K562 (cell line): ENCODE measurements around the gene ZNRF2. TPM values are rescaled to one million over a fixed set of nuclear protein-coding genes. Genes with fewer than 3 reads are reported as not detected.

ENCODE experiments used
- ATAC-seq: fragments of 200-7000 bp; cut with Tn5 transposase; 3 replicates; pipeline ENCODE4 v1.9.1; 2020; ENCODE audit warnings: moderate library complexity
- BruUV-seq: library from RNA; stranded (reverse); fragments of 400-500 nt; replicated peaks from 2 replicates; lab custom pipeline; 2021; lab: Mats Ljungman, UMichigan
- CTCF ChIA-PET: fragments of 300-600 bp; formaldehyde crosslinking; extraction: SDS; loops from one replicate; lab custom pipeline; 2021; ENCODE audit warnings: low intra/inter-chr PET ratio; lab: Yijun Ruan, JAX
- POLR2A ChIA-PET: fragments of 300-600, 350-650 bp; sonication (Branson Sonifier 250); formaldehyde crosslinking; extraction: SDS; loops from one replicate; lab custom pipeline; 2021; ENCODE audit warnings: antibody characterized with exemption, inconsistent platforms; lab: Yijun Ruan, JAX
- DNase-seq, 4 experiments: peaks; one replicate each; pipeline versions ENCODE4 v3.0.0 to v3.0.0-alpha.2; 2011 to 2018; ENCODE audit warnings: low spot score in 3 of 4, mixed read lengths in 3 of 4; ENCODE audit errors: extremely low read depth in 1 of 4
- FAIRE-seq: peaks from 2 replicates; lab custom pipeline; 2011; peaks lifted over from hg19 to GRCh38; lab: Jason Lieb, UNC
- H2AFZ ChIP-seq: 2 replicates; pipeline ENCODE4 v1.6.0; 2011; ENCODE audit warnings: low read depth, low read length, control low read depth, inconsistent platforms
- H3K27ac ChIP-seq: fragments of 200-600 bp; 3 replicates; pipeline ENCODE4 v1.8.0; 2011; ENCODE audit warnings: low read depth, mild to moderate bottlenecking, control low read depth, inconsistent platforms, low read length, moderate library complexity, mixed read lengths; ENCODE audit errors: extremely low read depth
- H3K27me3 ChIP-seq, 2 experiments: fragments of 300-600 bp in 1 of 2; 2 replicates in 1 of 2; 3 replicates in 1 of 2; pipeline versions ENCODE4 v1.6.0 to v1.8.0; 2011; ENCODE audit warnings: inconsistent platforms in 2 of 2, low read length in 2 of 2, mild to moderate bottlenecking in 1 of 2, mixed read lengths in 1 of 2, moderate library complexity in 1 of 2; ENCODE audit not compliant: control insufficient read depth in 2 of 2, insufficient read depth in 2 of 2
- H3K36me3 ChIP-seq: fragments of 300-600 bp; 3 replicates; pipeline ENCODE4 v1.8.0; 2011; ENCODE audit warnings: mild to moderate bottlenecking, low read length, inconsistent platforms; ENCODE audit not compliant: control insufficient read depth, insufficient read depth
- H3K4me1 ChIP-seq, 2 experiments: fragments of 200-600 bp in 1 of 2; replicated peaks in 1 of 2; 2 replicates in 1 of 2; 3 replicates in 1 of 2; pipeline versions ENCODE4 v1.5.1 to v1.8.0; 2011; ENCODE audit warnings: inconsistent platforms in 2 of 2, low read length in 2 of 2, mild to moderate bottlenecking in 1 of 2, mixed read lengths in 1 of 2, moderate library complexity in 1 of 2; ENCODE audit not compliant: control insufficient read depth in 2 of 2, insufficient read depth in 2 of 2
- H3K4me2 ChIP-seq: 2 replicates; pipeline ENCODE4 v1.6.1; 2011; ENCODE audit warnings: low read length, control low read depth, inconsistent platforms, mixed read lengths; ENCODE audit not compliant: insufficient read depth
- H3K4me3 ChIP-seq: fragments of 200-600 bp; sonication (generic), shearing (Covaris generic); 2 replicates; pipeline ENCODE4 v1.5.1; 2016; ENCODE audit warnings: control low read depth, inconsistent platforms
- H3K79me2 ChIP-seq: fragments of 200-600 bp; 3 replicates; pipeline ENCODE4 v1.8.0; 2011; ENCODE audit warnings: low read length, inconsistent platforms; ENCODE audit not compliant: control insufficient read depth, insufficient read depth
- H3K9ac ChIP-seq, 2 experiments: 2 replicates each; pipeline versions ENCODE4 v1.6.0 to v1.6.1; 2011; ENCODE audit warnings: low read depth in 2 of 2, low read length in 2 of 2, control low read depth in 1 of 2, inconsistent platforms in 1 of 2, mild to moderate bottlenecking in 1 of 2, mixed read lengths in 1 of 2; ENCODE audit not compliant: insufficient read depth in 1 of 2
- H3K9me1 ChIP-seq: one replicate; pipeline ENCODE4 v1.6.0; 2011; ENCODE audit warnings: inconsistent platforms, mild to moderate bottlenecking, low read length, moderate library complexity; ENCODE audit not compliant: control insufficient read depth, insufficient read depth
- H3K9me3 ChIP-seq: replicated peaks from 2 replicates; pipeline ENCODE4 v1.5.1; 2011; ENCODE audit warnings: low read depth, low read length, inconsistent platforms; ENCODE audit not compliant: control insufficient read depth, insufficient read depth
- H4K20me1 ChIP-seq: replicated peaks from 2 replicates; pipeline ENCODE4 v1.6.1; 2011; ENCODE audit warnings: low read length, inconsistent platforms, mixed read lengths; ENCODE audit not compliant: control insufficient read depth, insufficient read depth
- ARNT ChIP-seq, 2 experiments: fragments of 450-650 bp; IDR thresholded peaks; 2 replicates each; pipeline ENCODE4 v1.6.1; 2016; ENCODE audit warnings: mild to moderate bottlenecking in 1 of 2
- BCOR ChIP-seq: fragments of 450-650 bp; IDR thresholded peaks from 2 replicates; pipeline ENCODE4 v1.6.1; 2016
- DPF2 ChIP-seq: fragments of 450-650 bp; IDR thresholded peaks from 2 replicates; pipeline ENCODE4 v1.6.1; 2016
- GATAD2B ChIP-seq: fragments of 450-650 bp; IDR thresholded peaks from 2 replicates; pipeline ENCODE4 v1.6.1; 2017; ENCODE audit warnings: mild to moderate bottlenecking, borderline replicate concordance
- RBM15 ChIP-seq: fragments of 200-400 bp; formaldehyde crosslinking; IDR thresholded peaks from 2 replicates; pipeline ENCODE4 v1.6.1; 2018; ENCODE audit warnings: mild to moderate bottlenecking, low read length, moderate library complexity; ENCODE audit not compliant: insufficient read depth
- RNF2 ChIP-seq: sonication (generic); IDR thresholded peaks from 2 replicates; pipeline ENCODE4 v1.6.1; 2016
- SNRNP70 ChIP-seq: fragments of 200-400 bp; formaldehyde crosslinking; optimal IDR thresholded peaks from 2 replicates; pipeline ENCODE3; 2017; ENCODE audit warnings: low read depth, low read length
- STAT5A ChIP-seq: IDR thresholded peaks from 2 replicates; pipeline ENCODE4 v1.6.1; 2012; ENCODE audit warnings: low read length, inconsistent platforms, borderline replicate concordance
- WHSC1 ChIP-seq: IDR thresholded peaks from one replicate; pipeline ENCODE4 v1.6.1; 2012; ENCODE audit warnings: low read length, control low read depth, inconsistent platforms
- ZC3H8 ChIP-seq: fragments of 450-650 bp; IDR thresholded peaks from 2 replicates; pipeline ENCODE4 v1.6.1; 2017
- ZKSCAN1 ChIP-seq: fragments of 150-350 bp; IDR thresholded peaks from 2 replicates; pipeline ENCODE4 v1.6.1; 2016; ENCODE audit warnings: low read depth, low read length
- ZNF134 ChIP-seq: fragments of 250-450 bp; sonication (Bioruptor Pico); conservative IDR thresholded peaks from 2 replicates; pipeline ENCODE4 v1.4.0; 2020
- ZNF165 ChIP-seq: fragments of 250-450 bp; sonication (Bioruptor Pico); IDR thresholded peaks from 2 replicates; pipeline ENCODE4 v1.4.0; 2020; ENCODE audit warnings: borderline replicate concordance
- ZNF239 ChIP-seq: fragments of 250-450 bp; sonication (Bioruptor Pico); IDR thresholded peaks from 2 replicates; pipeline ENCODE4 v1.4.0; 2020; ENCODE audit warnings: mild to moderate bottlenecking
- ZNF668 ChIP-seq: fragments of 250-450 bp; sonication (Bioruptor Pico); IDR thresholded peaks from 2 replicates; pipeline ENCODE4 v1.8.0; 2022; ENCODE audit warnings: mild to moderate bottlenecking, inconsistent platforms
- ZNF780A ChIP-seq: fragments of 250-450 bp; sonication (Bioruptor Pico); IDR thresholded peaks from 2 replicates; pipeline ENCODE4 v1.5.0; 2021; ENCODE audit warnings: mild to moderate bottlenecking
- WGBS: fragments of 100-300 bp; shearing (Covaris generic); methylation state at CpG from one replicate; pipeline ENCODE4 v1.1.6; 2016; ENCODE audit warnings: low coverage, mixed read lengths; ENCODE audit not compliant: insufficient coverage; ENCODE audit errors: missing lambda C conversion rate; 5-methylcytosine and 5-hydroxymethylcytosine counted together
- in situ Hi-C: fragments of 300-500 bp; cut with MboI; formaldehyde crosslinking; loops from 4 replicates; pipeline ENCODE4 v1.15.0; 2018; ENCODE audit warnings: inconsistent platforms, mixed read lengths
- intact Hi-C: fragments of 100-400 bp; cut with micrococcal nuclease; formaldehyde crosslinking; loops from 2 replicates; pipeline ENCODE4 v1.14.2; 2022
- polyA plus RNA-seq, 8 experiments: library from polyadenylated mRNA; depleted of rRNA in 4 of 8; stranded (reverse) in 5 of 8; unstranded in 3 of 8; fragments of >200 nt; fragmentation: Nextera tagmentation in 2 of 8; fragmentation: Illumina TruSeq in 1 of 8; extraction: Ambion mirVana in 2 of 8; extraction: Trizol in 1 of 8; gene quantifications; 2 replicates each; pipeline versions ENCODE4 v1.2.1 to v1.2.3, GENCODE V29; 2011 to 2014; ENCODE audit warnings: inconsistent platforms in 1 of 8, missing spikeins in 1 of 8
- total RNA-seq, 7 experiments: library from RNA; depleted of rRNA in 6 of 7; stranded (reverse); fragments of >200 nt in 6 of 7; fragmentation: Illumina TruSeq in 2 of 7; extraction: Trizol in 2 of 7; gene quantifications; 2 replicates each; pipeline versions ENCODE4 v1.2.1 to v1.2.3, GENCODE V29; 2011 to 2021; ENCODE audit warnings: low replicate concordance in 1 of 7
- TF ChIP-seq, protein P1 (sequence below): fragments of 250-450 bp; sonication (Bioruptor Pico); IDR thresholded peaks from 2 replicates; pipeline ENCODE4 v1.5.0; 2021

The ZNRF2 gene
- total and polyA plus RNA-seq, 9 of the 15 experiments (the other 6 are each of a cell fraction or from before 2014, with no cell fraction given), result 1.1 to 13.9 (median 5.5) TPM

DNA sequence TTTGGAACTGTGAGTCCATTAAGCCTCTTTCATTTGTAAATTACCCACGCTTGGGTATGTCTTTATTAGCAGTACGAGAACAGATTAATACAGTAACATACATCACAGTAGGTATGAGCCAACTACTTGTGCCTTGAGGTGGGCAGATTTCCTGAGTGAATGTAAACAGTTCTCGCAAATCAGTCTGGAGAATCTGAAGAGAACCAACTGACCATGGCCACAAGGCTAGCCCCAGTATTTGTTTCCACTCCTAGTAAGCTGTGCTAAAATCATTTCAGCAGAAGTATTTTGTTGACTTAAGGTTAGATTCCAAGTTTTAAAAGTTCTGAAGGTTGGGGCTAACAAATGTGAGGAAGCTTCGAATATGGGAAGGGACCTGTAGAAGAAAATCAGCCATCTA lies 111.3 kb downstream of the ZNRF2 start:
- ChIA-PET CTCF (no interaction called here), POLR2A (interaction anchor here (0.6 to 0.7 kb wide), 2 partner anchors 8 to 119 kb away, joined by 3 read pairs; no protein-coding TSS in a partner anchor)
- BruUV-seq, result no TSS peak
- no peak overlapping the region for H2AFZ ChIP-seq
- no peaks in the 10 kb centered on the region for H3K79me2 ChIP-seq
- H3K27ac ChIP-seq, result no peak overlapping the region
- no peak overlapping the region for H3K9ac ChIP-seq
- no peaks in the 10 kb centered on the region for H3K36me3 ChIP-seq
- no peak overlapping the region for H3K4me3 ChIP-seq
- no peak for TF ChIP-seq ZNF165
- TF ChIP-seq, protein P1, sequence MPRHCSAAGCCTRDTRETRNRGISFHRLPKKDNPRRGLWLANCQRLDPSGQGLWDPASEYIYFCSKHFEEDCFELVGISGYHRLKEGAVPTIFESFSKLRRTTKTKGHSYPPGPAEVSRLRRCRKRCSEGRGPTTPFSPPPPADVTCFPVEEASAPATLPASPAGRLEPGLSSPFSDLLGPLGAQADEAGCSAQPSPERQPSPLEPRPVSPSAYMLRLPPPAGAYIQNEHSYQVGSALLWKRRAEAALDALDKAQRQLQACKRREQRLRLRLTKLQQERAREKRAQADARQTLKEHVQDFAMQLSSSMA (CRISPR knock-in tag), result no peak
- TF ChIP-seq WHSC1, result no peak
- TF ChIP-seq GATAD2B, result no peak
- TF ChIP-seq ARNT (IDR thresholded peaks at IDR 0.05), result no peak
- no peak for TF ChIP-seq ZKSCAN1
- TF ChIP-seq BCOR, result no peak
- TF ChIP-seq ZNF780A (CRISPR knock-in tag), result no peak
- TF ChIP-seq ZNF134 (CRISPR knock-in tag), result no peak
- TF ChIP-seq ZNF668 (CRISPR knock-in tag), result no peak
- TF ChIP-seq RNF2, result no peak
- TF ChIP-seq DPF2, result no peak
- no peak for TF ChIP-seq SNRNP70
- TF ChIP-seq ZC3H8, result no peak
- no peak for TF ChIP-seq ZNF239 (CRISPR knock-in tag)
- no peak for TF ChIP-seq STAT5A
- TF ChIP-seq RBM15, result no peak
- intact Hi-C loops, result no loop called here
- H3K9me3 ChIP-seq, result no peaks in the 10 kb centered on the region
- FAIRE-seq (no peak), ATAC-seq (no peak), DNase-seq (no peak)
- H3K9me1 ChIP-seq, result no peaks in the 10 kb centered on the region
- H3K27me3 ChIP-seq, result no peaks in the 10 kb centered on the region
- 54% methylated on average over 3 of the region's 4 CpGs for WGBS
- no peaks in the 10 kb centered on the region for H3K4me1 ChIP-seq
- in situ Hi-C loops, result no loop called here
- H4K20me1 ChIP-seq, result no peaks in the 10 kb centered on the region
- H3K4me2 ChIP-seq, result no peak overlapping the region
